GM12878 (cell line): ENCODE data around the gene UNC5B. TPM values are rescaled to one million over a fixed set of nuclear protein-coding genes. Genes with fewer than 3 reads are reported as not detected.
A peak's percentile ranks its signal among the peaks of the same experiment; 100 is the strongest.

Source experiments
- ATAC-seq: fragments of 200-7000 bp; cut with Tn5 transposase; 3 replicates; pipeline ENCODE4 v1.9.1; 2020; ENCODE audit warnings: mild to moderate bottlenecking, moderate library complexity
- BruUV-seq: library from RNA; stranded (reverse); fragments of 400-500 nt; replicated peaks from 2 replicates; lab custom pipeline; 2021; lab: Mats Ljungman, UMichigan
- CTCF ChIA-PET: fragments of 300-600 bp; sonication (Branson Sonifier 250); formaldehyde crosslinking; extraction: SDS; loops from one replicate; lab custom pipeline; 2021; ENCODE audit warnings: inconsistent platforms; lab: Yijun Ruan, JAX
- POLR2A ChIA-PET: fragments of 350-600 bp; formaldehyde crosslinking; extraction: SDS; loops from one replicate; lab custom pipeline; 2021; ENCODE audit warnings: inconsistent platforms; lab: Charles Lee
- RAD21 ChIA-PET: fragments of 300-600 bp; sonication (Branson Sonifier 250); formaldehyde crosslinking; loops from one replicate; lab custom pipeline; 2023; ENCODE audit warnings: antibody characterized with exemption; ENCODE audit not compliant: unreplicated experiment; lab: Charles Lee
- SMC1A ChIA-PET: fragments of 300-600 bp; sonication (Branson Sonifier 250); formaldehyde crosslinking; loops from one replicate; lab custom pipeline; 2023; ENCODE audit not compliant: unreplicated experiment, uncharacterized antibody; lab: Charles Lee
- DNase-seq: peaks from one replicate; pipeline ENCODE4 v3.0.0-alpha.2; 2011; ENCODE audit warnings: low read depth, low spot score
- FAIRE-seq: peaks from 3 replicates; lab custom pipeline; 2011; peaks lifted over from hg19 to GRCh38; lab: Jason Lieb, UNC
- H2AFZ ChIP-seq: 2 replicates; pipeline ENCODE4 v1.6.0; 2011; ENCODE audit warnings: low read depth, low read length, control low read depth; ENCODE audit not compliant: control insufficient read depth
- H3K27ac ChIP-seq: 2 replicates; pipeline ENCODE4 v1.5.1; 2011; ENCODE audit warnings: control low read depth; ENCODE audit not compliant: control insufficient read depth, insufficient read depth
- H3K27me3 ChIP-seq, 2 experiments: replicated peaks in 1 of 2; 2 replicates each; pipeline versions ENCODE4 v1.6.0 to v1.6.1; 2011; ENCODE audit warnings: low read length in 1 of 2; ENCODE audit not compliant: control insufficient read depth in 2 of 2, insufficient read depth in 2 of 2
- H3K36me3 ChIP-seq, 2 experiments: 2 replicates each; pipeline ENCODE4 v1.5.1; 2011; ENCODE audit warnings: low read length in 1 of 2; ENCODE audit not compliant: control insufficient read depth in 2 of 2, insufficient read depth in 2 of 2
- H3K4me1 ChIP-seq: 2 replicates; pipeline ENCODE4 v1.6.1; 2011; ENCODE audit warnings: mild to moderate bottlenecking, low read length, moderate library complexity, mixed read lengths; ENCODE audit not compliant: control insufficient read depth, insufficient read depth
- H3K4me2 ChIP-seq: 2 replicates; pipeline ENCODE4 v1.6.0; 2011; ENCODE audit warnings: control low read depth; ENCODE audit not compliant: control insufficient read depth, insufficient read depth
- H3K4me3 ChIP-seq: fragments of 200-600 bp; sonication (generic); 2 replicates; pipeline ENCODE4 v1.5.1; 2016
- H3K79me2 ChIP-seq: 2 replicates; pipeline ENCODE4 v1.6.0; 2011; ENCODE audit warnings: low read length; ENCODE audit not compliant: control insufficient read depth, insufficient read depth
- H3K9ac ChIP-seq: 2 replicates; pipeline ENCODE4 v1.8.0; 2011; ENCODE audit warnings: low read length, control low read depth, mixed read lengths; ENCODE audit not compliant: control insufficient read depth, insufficient read depth
- H3K9me3 ChIP-seq: replicated peaks from 3 replicates; pipeline ENCODE4 v1.5.1; 2011; ENCODE audit warnings: mild to moderate bottlenecking, low read length; ENCODE audit not compliant: control insufficient read depth, insufficient read depth
- H4K20me1 ChIP-seq: 2 replicates; pipeline ENCODE4 v1.6.0; 2011; ENCODE audit not compliant: control insufficient read depth, insufficient read depth
- CBFB ChIP-seq: IDR thresholded peaks from 2 replicates; pipeline ENCODE4 v1.6.1; 2016; ENCODE audit warnings: antibody characterized with exemption, low read depth
- CHD1 ChIP-seq: IDR thresholded peaks from 2 replicates; pipeline ENCODE4 v1.6.1; 2012; ENCODE audit warnings: low read depth, low read length, improper control_type of control experiment
- CTCF ChIP-seq, 3 experiments: IDR thresholded peaks in 2 of 3; conservative IDR thresholded peaks in 1 of 3; 2 replicates each; pipeline ENCODE4 v1.5.1; 2011; ENCODE audit warnings: low read depth in 3 of 3, low read length in 3 of 3, mild to moderate bottlenecking in 3 of 3, control low read depth in 2 of 3, moderate library complexity in 2 of 3, inconsistent platforms in 1 of 3, mixed read lengths in 1 of 3; ENCODE audit not compliant: control insufficient read depth in 2 of 3, insufficient read depth in 1 of 3; ENCODE audit errors: extremely low read depth in 1 of 3
- FOXK2 ChIP-seq: fragments of 450-650 bp; IDR thresholded peaks from 2 replicates; pipeline ENCODE4 v1.6.1; 2017; ENCODE audit warnings: mild to moderate bottlenecking, moderate library complexity
- HDAC6 ChIP-seq: fragments of 200-600 bp; sonication (generic); IDR thresholded peaks from one replicate; pipeline ENCODE4 v1.8.0; 2017; ENCODE audit warnings: antibody characterized with exemption; ENCODE audit not compliant: unreplicated experiment
- KLF5 ChIP-seq: fragments of 450-650 bp; IDR thresholded peaks from 2 replicates; pipeline ENCODE4 v1.6.1; 2014; ENCODE audit warnings: mild to moderate bottlenecking; ENCODE audit not compliant: partially characterized antibody
- POU2F2 ChIP-seq: IDR thresholded peaks from 3 replicates; pipeline ENCODE4 v1.6.1; 2011; ENCODE audit warnings: low read depth, mild to moderate bottlenecking, low read length, borderline replicate concordance
- RAD21 ChIP-seq: IDR thresholded peaks from 2 replicates; pipeline ENCODE4 v1.6.1; 2011; ENCODE audit warnings: mild to moderate bottlenecking, low read depth, low read length, moderate library complexity; ENCODE audit not compliant: insufficient read depth
- SMAD5 ChIP-seq: IDR thresholded peaks from 2 replicates; pipeline ENCODE4 v1.6.1; 2016; ENCODE audit warnings: antibody characterized with exemption, low read depth
- SMC3 ChIP-seq: IDR thresholded peaks from 2 replicates; pipeline ENCODE4 v1.6.1; 2011; ENCODE audit warnings: low read length, improper control_type of control experiment, borderline replicate concordance
- ZNF592 ChIP-seq: fragments of 450-650 bp; IDR thresholded peaks from 2 replicates; pipeline ENCODE4 v1.6.1; 2017; ENCODE audit warnings: mild to moderate bottlenecking, moderate library complexity
- ZNF687 ChIP-seq: fragments of 450-650 bp; IDR thresholded peaks from 2 replicates; pipeline ENCODE4 v1.6.1; 2017; ENCODE audit warnings: mild to moderate bottlenecking, moderate library complexity
- WGBS: methylation state at CpG from one replicate; pipeline ENCODE4 v1.1.6; 2016; ENCODE audit warnings: low lambda C conversion rate; ENCODE audit not compliant: insufficient replicate concordance, insufficient coverage; ENCODE audit errors: missing lambda C conversion rate; 5-methylcytosine and 5-hydroxymethylcytosine counted together
- in situ Hi-C: fragments of 300-500 bp; cut with MboI; formaldehyde crosslinking; loops from 9 replicates; pipeline ENCODE4 v1.14.3; 2018; ENCODE audit warnings: mixed read lengths
- intact Hi-C: fragments of 100-400 bp; cut with micrococcal nuclease; formaldehyde crosslinking; loops from one replicate; pipeline ENCODE4 v1.14.2; 2022; ENCODE audit not compliant: unreplicated experiment
- polyA plus RNA-seq, 11 experiments: library from polyadenylated mRNA; depleted of rRNA in 4 of 11; unstranded in 6 of 11; stranded (reverse) in 5 of 11; fragments of >200 nt; fragmentation: Nextera tagmentation in 4 of 11; fragmentation: Illumina TruSeq in 1 of 11; extraction: Ambion mirVana in 4 of 11; extraction: Trizol in 1 of 11; gene quantifications; 1 replicate in 1 of 11; 2 replicates in 10 of 11; pipeline versions ENCODE4 v1.2.1 to v1.2.3, GENCODE V29; 2011 to 2016; ENCODE audit warnings: inconsistent platforms in 2 of 11, missing spikeins in 2 of 11, low read depth in 1 of 11
- total RNA-seq, 4 experiments: library from RNA; depleted of rRNA in 3 of 4; stranded (reverse); fragments of >200 nt in 3 of 4; fragmentation: Illumina TruSeq in 1 of 4; extraction: Trizol in 1 of 4; gene quantifications; 2 replicates each; pipeline versions ENCODE4 v1.2.1 to v1.2.3, GENCODE V29; 2013 to 2021

UNC5B gene
- total and polyA plus RNA-seq, 10 of the 15 experiments (the other 5 are each of a cell fraction or from before 2014, with no cell fraction given), result 0.03 to 0.08 TPM; not detected in 8

- H3K27ac ChIP-seq, result no peak overlapping the region
- H3K9me3 ChIP-seq, result no peaks in the 10 kb centered on the region
- no TSS peak for BruUV-seq
- peaks cover 12% of the 10 kb centered on the region for H3K4me1 ChIP-seq
- SMC1A ChIA-PET, result interaction anchor here (1.0 to 14.0 kb wide), 8 partner anchors 16 to 460 kb away, joined by 3 to 249 read pairs (median 3); no protein-coding TSS in a partner anchor
- H4K20me1 ChIP-seq, result no peaks in the 10 kb centered on the region
- 4% methylated on average over 12 of the region's 21 CpGs for WGBS
- peak; percentile 74 for TF ChIP-seq RAD21
- TF ChIP-seq CTCF (IDR thresholded peaks at IDR 0.05 in 2 of 3, conservative IDR thresholded peaks at IDR 0.05 in 1 of 3; ENCODE audit: control insufficient read depth in 2 of 3, extremely low read depth in 1 of 3, insufficient read depth in 1 of 3, low read depth in 3 of 3, low read length in 3 of 3), result peak; percentile 62 to 91 (median 76)
- no peak for TF ChIP-seq FOXK2
- TF ChIP-seq ZNF592, result no peak
- TF ChIP-seq SMC3, result peak; percentile 74; the same call in 1 of the 2 replicates
- no peak for TF ChIP-seq KLF5
- TF ChIP-seq POU2F2, result no peak
- no peak for TF ChIP-seq ZNF687
- no peak for TF ChIP-seq SMAD5
- no peak for TF ChIP-seq HDAC6
- TF ChIP-seq CHD1, result no peak
- no peak for TF ChIP-seq CBFB
- POLR2A ChIA-PET, result no interaction called here
- no peak overlapping the region for H2AFZ ChIP-seq
- intact Hi-C loops (loop anchor here (1.0 to 10.0 kb wide), 2 partner anchors 171 to 256 kb away; no protein-coding TSS in a partner anchor), in situ Hi-C loops (loop anchor here (5.0 to 10.0 kb wide), 4 partner anchors 258 to 581 kb away; no protein-coding TSS in a partner anchor)
- FAIRE-seq, result peak; percentile 92
- RAD21 ChIA-PET, result interaction anchor here (0.7 to 5.1 kb wide), 9 partner anchors 12 to 582 kb away, joined by 3 to 28 read pairs (median 3); no protein-coding TSS in a partner anchor
- no peak for DNase-seq
- H3K79me2 ChIP-seq, result no peaks in the 10 kb centered on the region
- H3K4me2 ChIP-seq, result no peak overlapping the region
- ATAC-seq, result peak; percentile 55
- H3K27me3 ChIP-seq, result no peaks in the 10 kb centered on the region
- H3K9ac ChIP-seq, result no peak overlapping the region
- H3K4me3 ChIP-seq, result no peak overlapping the region
- no peaks in the 10 kb centered on the region for H3K36me3 ChIP-seq
- CTCF ChIA-PET, result interaction anchor here (0.6 to 11.1 kb wide), 26 partner anchors 8 to 1499 kb away, joined by 3 to 359 read pairs (median 3); partner anchors contain the start of gene VSIR
Observed at GRCh38 chr10:71314028-71314693, 101.8 kb downstream of the UNC5B start.
